Right lobe of liver (tissue), 6 donors: ENCODE results near the gene STX1B. TPM values are rescaled to one million over a fixed set of nuclear protein-coding genes. Genes with fewer than 3 reads are reported as not detected.

Source experiments
- ATAC-seq, 4 donors: fragments of 200-7000 bp; cut with Tn5 transposase; one replicate each; pipeline ENCODE4 v1.9.1; 2020; ENCODE audit warnings: mild to moderate bottlenecking in 4 of 4, moderate library complexity in 4 of 4
- DNase-seq, 3 donors: peaks; one replicate each; pipeline ENCODE4 v3.0.0-alpha.2; 2020
- H3K27ac ChIP-seq, 3 donors: fragments of 200-600 bp; one replicate each; pipeline ENCODE4 v1.8.0; 2022
- H3K27me3 ChIP-seq, 2 donors: fragments of 200-600 bp; one replicate each; pipeline ENCODE4 v1.8.0; 2022
- H3K36me3 ChIP-seq, 4 donors: fragments of 200-600 bp; sonication (generic) in 1 of 4; one replicate each; pipeline versions ENCODE4 v1.5.1 to v1.8.0; 2017 to 2022; ENCODE audit warnings: control low read depth in 1 of 4
- H3K4me1 ChIP-seq, 4 donors: fragments of 200-600 bp; sonication (generic) in 1 of 4; one replicate each; pipeline versions ENCODE4 v1.5.1 to v1.8.0; 2017 to 2022; ENCODE audit warnings: control low read depth in 1 of 4
- H3K4me3 ChIP-seq, 3 donors: fragments of 200-600 bp; one replicate each; pipeline ENCODE4 v1.8.0; 2022
- H3K9me3 ChIP-seq, 4 donors: fragments of 200-600 bp; sonication (generic) in 1 of 4; one replicate each; pipeline versions ENCODE4 v1.5.1 to v1.8.0; 2017 to 2022; ENCODE audit warnings: control low read depth in 1 of 4
- POLR2A ChIP-seq: fragments of 450-650 bp; IDR thresholded peaks from one replicate; pipeline ENCODE4 v1.6.1; 2017; ENCODE audit warnings: antibody characterized with exemption, mild to moderate bottlenecking
- WGBS: methylation state at CpG from one replicate; pipeline ENCODE4 v1.1.6; 2018; ENCODE audit warnings: low coverage, low lambda C conversion rate; ENCODE audit not compliant: insufficient coverage; ENCODE audit errors: missing lambda C conversion rate; 5-methylcytosine and 5-hydroxymethylcytosine counted together
- intact Hi-C, 2 donors: fragments of 100-400 bp; cut with DNase I; formaldehyde crosslinking; loops; one replicate each; pipeline versions ENCODE4 v1.11.2 to v1.14.1; 2022
- total RNA-seq, 6 experiments: library from RNA; depleted of rRNA in 2 of 6; stranded (reverse); fragments of >200 nt in 2 of 6; fragmentation: NEBNext Ultra II Directional in 3 of 6; extraction: Animal tissue kit (Norgen Biotek cat#: 25700) in 3 of 6; gene quantifications; one replicate each; pipeline versions ENCODE4 v1.1.0 to v1.2.4, GENCODE V29; 2016 to 2023
- TF ChIP-seq, protein P1 (sequence below), 4 donors: fragments of 200-600 bp in 3 of 4; fragments of 450-650 bp in 1 of 4; IDR thresholded peaks; one replicate each; pipeline versions ENCODE4 v1.5.1 to v1.8.0; 2016 to 2022; ENCODE audit warnings: antibody characterized with exemption in 4 of 4, mild to moderate bottlenecking in 2 of 4
- donor health status: DM: no; HTN: yes; CAD: no.
- donor health status: DM: no; HTN: no; CAD: no.
- donor health status: DM: no; HTN: no; CAD: no.
- donor health status: DM: no; HTN: yes; CAD: no.
- donor health status: DM: no; HTN: yes; CAD: no.

Gene STX1B
- total RNA-seq, 6 experiments from 2014 or later = 0.61 to 4.5 (median 2.6) TPM

- WGBS = 66% methylated on average over 3 of the region's 7 CpGs
- Histone ChIP-seq H3K36me3 (peaks cover 0 to 80% (median 40%) of the 10 kb centered on the region in 4 donors), H3K4me1 (no peaks in the 10 kb centered on the region), H3K27me3 (no peaks in the 10 kb centered on the region), H3K4me3 (no peak overlapping the region), H3K9me3 (no peaks in the 10 kb centered on the region), H3K27ac (no peak overlapping the region)
- TF ChIP-seq, protein P1, sequence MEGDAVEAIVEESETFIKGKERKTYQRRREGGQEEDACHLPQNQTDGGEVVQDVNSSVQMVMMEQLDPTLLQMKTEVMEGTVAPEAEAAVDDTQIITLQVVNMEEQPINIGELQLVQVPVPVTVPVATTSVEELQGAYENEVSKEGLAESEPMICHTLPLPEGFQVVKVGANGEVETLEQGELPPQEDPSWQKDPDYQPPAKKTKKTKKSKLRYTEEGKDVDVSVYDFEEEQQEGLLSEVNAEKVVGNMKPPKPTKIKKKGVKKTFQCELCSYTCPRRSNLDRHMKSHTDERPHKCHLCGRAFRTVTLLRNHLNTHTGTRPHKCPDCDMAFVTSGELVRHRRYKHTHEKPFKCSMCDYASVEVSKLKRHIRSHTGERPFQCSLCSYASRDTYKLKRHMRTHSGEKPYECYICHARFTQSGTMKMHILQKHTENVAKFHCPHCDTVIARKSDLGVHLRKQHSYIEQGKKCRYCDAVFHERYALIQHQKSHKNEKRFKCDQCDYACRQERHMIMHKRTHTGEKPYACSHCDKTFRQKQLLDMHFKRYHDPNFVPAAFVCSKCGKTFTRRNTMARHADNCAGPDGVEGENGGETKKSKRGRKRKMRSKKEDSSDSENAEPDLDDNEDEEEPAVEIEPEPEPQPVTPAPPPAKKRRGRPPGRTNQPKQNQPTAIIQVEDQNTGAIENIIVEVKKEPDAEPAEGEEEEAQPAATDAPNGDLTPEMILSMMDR (IDR thresholded peaks at IDR 0.05) = no peak
- no peak for TF ChIP-seq POLR2A
- ATAC-seq (no peak), DNase-seq (no peak)
- intact Hi-C loops = no loop called here
Measured at GRCh38 chr16:30972872-30973271, 37.6 kb downstream of the STX1B start.

DNA sequence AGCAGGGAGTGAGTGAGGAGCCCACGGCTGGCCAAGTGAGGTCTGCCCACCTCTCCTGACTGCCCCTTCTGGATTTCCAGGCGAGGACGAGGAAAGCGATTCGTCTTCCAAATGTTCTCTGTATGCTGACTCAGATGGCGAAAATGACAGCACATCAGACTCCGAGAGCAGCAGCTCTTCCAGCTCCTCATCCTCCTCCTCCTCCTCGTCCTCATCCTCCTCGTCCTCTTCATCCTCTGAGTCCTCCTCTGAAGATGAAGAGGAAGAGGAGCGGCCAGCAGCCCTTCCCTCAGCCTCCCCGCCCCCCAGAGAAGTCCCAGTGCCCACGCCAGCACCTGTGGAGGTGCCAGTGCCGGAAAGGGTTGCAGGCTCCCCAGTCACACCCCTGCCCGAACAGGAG, 39.1 kb downstream of the STX1B start:
- TF ChIP-seq, protein P1 (IDR thresholded peaks at IDR 0.05) = no peak
- TF ChIP-seq POLR2A = no peak
- WGBS = 95% methylated on average over 4 of the region's 14 CpGs
- H3K36me3 ChIP-seq = peaks cover 0 to 87% (median 43%) of the 10 kb centered on the region in 4 donors
- no peaks in the 10 kb centered on the region for H3K9me3 ChIP-seq
- ATAC-seq (no peak), DNase-seq (no peak)
- no peaks in the 10 kb centered on the region for H3K4me1 ChIP-seq
- H3K4me3 ChIP-seq = no peak overlapping the region
- no peak overlapping the region for H3K27ac ChIP-seq
- no peaks in the 10 kb centered on the region for H3K27me3 ChIP-seq
- intact Hi-C loops = no loop called here

GRCh38 chr16:30969246-30969842, 41.1 kb downstream of the STX1B start:
- ATAC-seq = no peak
- no peak overlapping the region for H3K27ac ChIP-seq
- no peak overlapping the region for H3K4me3 ChIP-seq
- no peak for DNase-seq
- 87% methylated on average over 6 of the region's 19 CpGs for WGBS
- no peak for TF ChIP-seq POLR2A
- TF ChIP-seq, protein P1 (IDR thresholded peaks at IDR 0.05) = no peak
- no peaks in the 10 kb centered on the region for H3K9me3 ChIP-seq
- H3K27me3 ChIP-seq = no peaks in the 10 kb centered on the region
- intact Hi-C loops = no loop called here
- H3K4me1 ChIP-seq = no peaks in the 10 kb centered on the region
- H3K36me3 ChIP-seq = peaks cover 0 to 88% (median 44%) of the 10 kb centered on the region in 4 donors

GRCh38 chr16:30967795-30968194, 42.6 kb downstream of the STX1B start:
- intact Hi-C loops = no loop called here

More at GRCh38 chr16:30967795-30968194, 42.6 kb downstream of the STX1B start:
- no peak overlapping the region for H3K4me3 ChIP-seq
- DNase-seq = no peak
- TF ChIP-seq, protein P1 (IDR thresholded peaks at IDR 0.05) = no peak
- no peak for TF ChIP-seq POLR2A
- WGBS = 73% methylated on average over 4 of the region's 4 CpGs
- no peak overlapping the region for H3K27ac ChIP-seq
- no peaks in the 10 kb centered on the region for H3K4me1 ChIP-seq
- no peaks in the 10 kb centered on the region for H3K9me3 ChIP-seq
- no peaks in the 10 kb centered on the region for H3K27me3 ChIP-seq
- peaks cover 0 to 91% (median 48%) of the 10 kb centered on the region in 4 donors for H3K36me3 ChIP-seq
- no peak for ATAC-seq
